ENCODE measurements around the gene CA9. TPM values are rescaled to one million over a fixed set of nuclear protein-coding genes. Genes with fewer than 3 reads are reported as not detected.
A peak's percentile ranks its signal among the peaks of the same experiment; 100 is the strongest.

CA9 gene
- total RNA-seq, 1 experiment from 2014 or later = 0.55 TPM

GRCh38 chr9:35651956-35652828 lies 21.5 kb upstream of the CA9 start:
- DNase-seq (ENCODE audit: low read depth) = peak; percentile 36

- DNase-seq (ENCODE audit: low read depth) = no peak
Observed at GRCh38 chr9:35652829-35653209, 20.9 kb upstream of the CA9 start.

- DNase-seq (ENCODE audit: low read depth) = no peak
Observed at GRCh38 chr9:35653611-35654010, 20.1 kb upstream of the CA9 start.

- no peak for DNase-seq (ENCODE audit: low read depth)
Observed at GRCh38 chr9:35656348-35656747, 17.4 kb upstream of the CA9 start.

GRCh38 chr9:35656831-35657545 lies 16.7 kb upstream of the CA9 start:
- no peak for DNase-seq (ENCODE audit: low read depth)

- peak; percentile 99 for DNase-seq (ENCODE audit: low read depth)
Observed at GRCh38 chr9:35657546-35658136, 16.1 kb upstream of the CA9 start, which contains the start of gene RMRP. Gene RMRP (minus strand): TSS chr9:35658019.

GRCh38 chr9:35658137-35658967 lies 15.4 kb upstream of the CA9 start, which contains the start of gene CCDC107:
Gene CCDC107 (plus strand): TSS chr9:35658292. CDS start chr9:35658380, 88 bp downstream.
- peak; percentile 75 for DNase-seq (ENCODE audit: low read depth)

- DNase-seq (ENCODE audit: low read depth) = peak; percentile 62
Observed at GRCh38 chr9:35658968-35659220, 14.8 kb upstream of the CA9 start.

GRCh38 chr9:35659340-35659739 lies 14.4 kb upstream of the CA9 start:
- peak; percentile 62 for DNase-seq (ENCODE audit: low read depth)

GRCh38 chr9:35660966-35661415 lies 12.7 kb upstream of the CA9 start:
- DNase-seq (ENCODE audit: low read depth) = no peak

GRCh38 chr9:35661756-35662350 lies 11.9 kb upstream of the CA9 start:
- no peak for DNase-seq (ENCODE audit: low read depth)

- DNase-seq (ENCODE audit: low read depth) = no peak
Observed at GRCh38 chr9:35662437-35662836, 11.3 kb upstream of the CA9 start.

- DNase-seq (ENCODE audit: low read depth) = peak; percentile 88
Observed at GRCh38 chr9:35664531-35665470, 8.9 kb upstream of the CA9 start, which contains the start of gene ARHGEF39. Gene ARHGEF39 (minus strand): TSS chr9:35665195. CDS start chr9:35665169, 26 bp downstream.

- DNase-seq (ENCODE audit: low read depth) = no peak
Observed at GRCh38 chr9:35665471-35665818, 8.3 kb upstream of the CA9 start.

- no peak for DNase-seq (ENCODE audit: low read depth)
Observed at GRCh38 chr9:35666045-35666444, 7.7 kb upstream of the CA9 start.

- no peak for DNase-seq (ENCODE audit: low read depth)
Observed at GRCh38 chr9:35666549-35666948, 7.2 kb upstream of the CA9 start.

GRCh38 chr9:35667939-35668338 lies 5.8 kb upstream of the CA9 start:
- no peak for DNase-seq (ENCODE audit: low read depth)

GRCh38 chr9:35669331-35670145 lies 4.2 kb upstream of the CA9 start:
- DNase-seq (ENCODE audit: low read depth) = peak; percentile 38

GRCh38 chr9:35674025-35674361 lies 265 bp downstream of the CA9 start:
- DNase-seq (ENCODE audit: low read depth) = no peak
